ENCODE data around the gene OPRL1. TPM values are rescaled to one million over a fixed set of nuclear protein-coding genes. Genes with fewer than 3 reads are reported as not detected.

OPRL1 gene
- total RNA-seq, 1 experiment from 2014 or later, result 0.59 TPM

GRCh38 chr20:64082126-64082731 is 2.3 kb downstream of the OPRL1 start:
- H3K27me3 ChIP-seq (replicated peaks; ENCODE audit: control insufficient read depth, insufficient read depth, low read length), result peaks cover 4% of the 10 kb centered on the region
- Mint-ChIP-seq H3K36me3 (ENCODE audit: insufficient read depth, unreplicated experiment) (peaks cover 6% of the 10 kb centered on the region), H3K4me3 (ENCODE audit: unreplicated experiment) (peak overlapping the region; percentile 65), H3K4me1 (ENCODE audit: low read depth, unreplicated experiment) (peaks cover 24% of the 10 kb centered on the region), H3K27me3 (ENCODE audit: insufficient read depth, unreplicated experiment) (peaks cover 15% of the 10 kb centered on the region), H3K9me3 (ENCODE audit: unreplicated experiment) (no peaks in the 10 kb centered on the region), H3K27ac (ENCODE audit: unreplicated experiment) (no peak overlapping the region)
- no peaks in the 10 kb centered on the region for H3K36me3 ChIP-seq (ENCODE audit: control insufficient read depth, insufficient read depth, low read length)
- intact Hi-C loops (cut with micrococcal nuclease; ENCODE audit: unreplicated experiment), result no loop called here
- peaks cover 35% of the 10 kb centered on the region for H3K4me1 ChIP-seq
- no peak overlapping the region for H3K4me3 ChIP-seq (ENCODE audit: low read depth, low read length)
- ChIA-PET POLR2A (no interaction called here), CTCF (interaction anchor here (0.6 to 3.8 kb wide), 8 partner anchors 16 to 102 kb away, joined by 3 to 17 read pairs (median 8); partner anchors contain the start of genes PRPF6 and TCEA2)
- DNase-seq, result no peak
- no peaks in the 10 kb centered on the region for H3K9me3 ChIP-seq
- TF ChIP-seq, protein P1, sequence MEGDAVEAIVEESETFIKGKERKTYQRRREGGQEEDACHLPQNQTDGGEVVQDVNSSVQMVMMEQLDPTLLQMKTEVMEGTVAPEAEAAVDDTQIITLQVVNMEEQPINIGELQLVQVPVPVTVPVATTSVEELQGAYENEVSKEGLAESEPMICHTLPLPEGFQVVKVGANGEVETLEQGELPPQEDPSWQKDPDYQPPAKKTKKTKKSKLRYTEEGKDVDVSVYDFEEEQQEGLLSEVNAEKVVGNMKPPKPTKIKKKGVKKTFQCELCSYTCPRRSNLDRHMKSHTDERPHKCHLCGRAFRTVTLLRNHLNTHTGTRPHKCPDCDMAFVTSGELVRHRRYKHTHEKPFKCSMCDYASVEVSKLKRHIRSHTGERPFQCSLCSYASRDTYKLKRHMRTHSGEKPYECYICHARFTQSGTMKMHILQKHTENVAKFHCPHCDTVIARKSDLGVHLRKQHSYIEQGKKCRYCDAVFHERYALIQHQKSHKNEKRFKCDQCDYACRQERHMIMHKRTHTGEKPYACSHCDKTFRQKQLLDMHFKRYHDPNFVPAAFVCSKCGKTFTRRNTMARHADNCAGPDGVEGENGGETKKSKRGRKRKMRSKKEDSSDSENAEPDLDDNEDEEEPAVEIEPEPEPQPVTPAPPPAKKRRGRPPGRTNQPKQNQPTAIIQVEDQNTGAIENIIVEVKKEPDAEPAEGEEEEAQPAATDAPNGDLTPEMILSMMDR (IDR thresholded peaks at IDR 0.05; ENCODE audit: insufficient read depth in 1 of 2, low read depth in 1 of 2, low read length in 1 of 2, severe bottlenecking in 1 of 2, unreplicated experiment in 1 of 2), result no peak
- no TSS peak for BruUV-seq (replicated peaks)

GRCh38 chr20:64082820-64083377 is 3.0 kb downstream of the OPRL1 start:
- H3K4me3 Mint-ChIP-seq (ENCODE audit: unreplicated experiment), result peak overlapping the region; percentile 85
- CTCF ChIA-PET, result interaction anchor here (0.7 to 3.8 kb wide), 20 partner anchors 10 to 586 kb away, joined by 3 to 49 read pairs (median 5); partner anchors contain the start of genes PCMTD2, PRPF6, SAMD10 and TCEA2
- Histone ChIP-seq H3K27me3 (replicated peaks; ENCODE audit: control insufficient read depth, insufficient read depth, low read length) (peaks cover 4% of the 10 kb centered on the region), H3K36me3 (ENCODE audit: control insufficient read depth, insufficient read depth, low read length) (no peaks in the 10 kb centered on the region), H3K9me3 (no peaks in the 10 kb centered on the region), H3K4me1 (peaks cover 35% of the 10 kb centered on the region), H3K4me3 (ENCODE audit: low read depth, low read length) (peak overlapping the region; percentile 63)
- intact Hi-C loops (cut with micrococcal nuclease; ENCODE audit: unreplicated experiment), result loop anchor here (1.0 kb wide), 1 partner anchor 37 kb away; no protein-coding TSS in a partner anchor
- TF ChIP-seq, protein P1 (IDR thresholded peaks at IDR 0.05; ENCODE audit: insufficient read depth in 1 of 2, low read depth in 1 of 2, low read length in 1 of 2, severe bottlenecking in 1 of 2, unreplicated experiment in 1 of 2), result no peak
- DNase-seq, result no peak
- POLR2A ChIA-PET, result interaction anchor here (0.5 to 0.6 kb wide), 2 partner anchors 102 to 509 kb away, joined by 4 to 5 read pairs; partner anchors contain the start of genes HELZ2 and PRPF6
- no peak overlapping the region for H3K27ac Mint-ChIP-seq (ENCODE audit: unreplicated experiment)
- no TSS peak for BruUV-seq (replicated peaks)
- peaks cover 15% of the 10 kb centered on the region for H3K27me3 Mint-ChIP-seq (ENCODE audit: insufficient read depth, unreplicated experiment)
- H3K36me3 Mint-ChIP-seq (ENCODE audit: insufficient read depth, unreplicated experiment), result peaks cover 6% of the 10 kb centered on the region
- peaks cover 24% of the 10 kb centered on the region for H3K4me1 Mint-ChIP-seq (ENCODE audit: low read depth, unreplicated experiment)
- H3K9me3 Mint-ChIP-seq (ENCODE audit: unreplicated experiment), result no peaks in the 10 kb centered on the region

DNA sequence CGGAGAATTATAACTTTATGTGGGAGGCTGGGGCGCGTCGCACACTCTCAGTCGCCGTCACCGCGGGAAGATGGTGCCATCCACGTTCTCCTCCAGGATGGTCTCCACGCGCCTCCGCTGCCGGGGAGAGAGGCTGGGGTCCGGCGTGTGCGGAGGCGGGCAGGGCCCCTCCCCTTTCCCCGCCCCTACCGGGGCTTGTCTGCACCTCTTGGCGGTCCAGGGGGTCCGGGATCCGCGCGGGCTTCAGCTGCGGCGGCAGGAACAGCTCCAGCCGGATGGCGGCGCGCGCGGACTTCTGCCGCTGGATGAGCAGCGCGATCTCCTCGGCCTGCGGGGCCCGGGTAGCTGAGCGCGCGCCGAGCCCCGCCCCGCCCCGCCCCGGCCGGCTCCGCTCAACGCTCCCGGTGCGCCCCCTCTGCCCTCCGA is 3.5 kb downstream of the OPRL1 start:
- peaks cover 24% of the 10 kb centered on the region for H3K4me1 Mint-ChIP-seq (ENCODE audit: low read depth, unreplicated experiment)
- Histone ChIP-seq H3K36me3 (ENCODE audit: control insufficient read depth, insufficient read depth, low read length) (no peaks in the 10 kb centered on the region), H3K4me3 (ENCODE audit: low read depth, low read length) (peak overlapping the region; percentile 63), H3K27me3 (replicated peaks; ENCODE audit: control insufficient read depth, insufficient read depth, low read length) (peaks cover 4% of the 10 kb centered on the region), H3K4me1 (peaks cover 31% of the 10 kb centered on the region), H3K9me3 (no peaks in the 10 kb centered on the region)
- POLR2A ChIA-PET, result interaction anchor here (0.5 to 0.6 kb wide), 2 partner anchors 103 to 509 kb away, joined by 4 to 5 read pairs; partner anchors contain the start of genes HELZ2 and PRPF6
- CTCF ChIA-PET, result interaction anchor here (0.6 to 3.8 kb wide), 24 partner anchors 10 to 587 kb away, joined by 3 to 49 read pairs (median 4); partner anchors contain the start of genes PCMTD2, PRPF6, SAMD10 and TCEA2
- no TSS peak for BruUV-seq (replicated peaks)
- intact Hi-C loops (cut with micrococcal nuclease; ENCODE audit: unreplicated experiment), result loop anchor here (1.0 kb wide), 1 partner anchor 37 kb away; no protein-coding TSS in a partner anchor
- H3K27me3 Mint-ChIP-seq (ENCODE audit: insufficient read depth, unreplicated experiment), result peaks cover 18% of the 10 kb centered on the region
- DNase-seq, result peak; percentile 88 to 94
- no peak overlapping the region for H3K27ac Mint-ChIP-seq (ENCODE audit: unreplicated experiment)
- peaks cover 11% of the 10 kb centered on the region for H3K36me3 Mint-ChIP-seq (ENCODE audit: insufficient read depth, unreplicated experiment)
- TF ChIP-seq, protein P1 (IDR thresholded peaks at IDR 0.05; ENCODE audit: insufficient read depth in 1 of 2, low read depth in 1 of 2, low read length in 1 of 2, severe bottlenecking in 1 of 2, unreplicated experiment in 1 of 2), result peak; percentile 88 to 92
- no peaks in the 10 kb centered on the region for H3K9me3 Mint-ChIP-seq (ENCODE audit: unreplicated experiment)
- peak overlapping the region; percentile 85 for H3K4me3 Mint-ChIP-seq (ENCODE audit: unreplicated experiment)

All from Caco-2 (cell line).